Amniotic epithelial cell (primary cell): ENCODE results near the gene ZCCHC3.
"Not testable (repeated sequence)": the region's sequence is repeated elsewhere in the genome, so short reads cannot be mapped to it uniquely, and the experiment has no call there.

ENCODE experiments used
- DNase-seq: peaks from one replicate; pipeline ENCODE4 v3.0.0-alpha.2; 2010; ENCODE audit warnings: low read depth

The ZCCHC3 gene

GRCh38 chr20:313402-313801, 16.0 kb downstream of the ZCCHC3 start:
- no peak for DNase-seq

DNA sequence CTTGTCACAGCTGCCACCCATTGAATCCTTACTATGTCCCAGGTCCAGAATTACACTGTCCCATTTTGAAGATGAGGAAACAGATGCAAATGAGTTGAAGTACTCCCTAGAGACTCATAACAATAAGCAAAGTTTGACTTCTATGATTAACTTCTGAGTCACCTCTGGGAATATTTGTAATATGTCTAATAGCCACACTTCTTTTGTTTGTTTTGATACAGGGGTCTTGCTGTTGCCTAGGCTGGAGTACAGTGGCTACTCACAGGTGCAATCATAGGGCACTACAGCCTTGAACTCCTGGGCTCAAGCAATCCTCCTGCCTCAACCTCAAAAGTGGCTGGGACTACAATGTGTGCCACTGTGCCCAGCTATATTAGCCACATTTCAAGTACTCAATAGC, 16.6 kb downstream of the ZCCHC3 start:
- peak; percentile 62 for DNase-seq

DNA sequence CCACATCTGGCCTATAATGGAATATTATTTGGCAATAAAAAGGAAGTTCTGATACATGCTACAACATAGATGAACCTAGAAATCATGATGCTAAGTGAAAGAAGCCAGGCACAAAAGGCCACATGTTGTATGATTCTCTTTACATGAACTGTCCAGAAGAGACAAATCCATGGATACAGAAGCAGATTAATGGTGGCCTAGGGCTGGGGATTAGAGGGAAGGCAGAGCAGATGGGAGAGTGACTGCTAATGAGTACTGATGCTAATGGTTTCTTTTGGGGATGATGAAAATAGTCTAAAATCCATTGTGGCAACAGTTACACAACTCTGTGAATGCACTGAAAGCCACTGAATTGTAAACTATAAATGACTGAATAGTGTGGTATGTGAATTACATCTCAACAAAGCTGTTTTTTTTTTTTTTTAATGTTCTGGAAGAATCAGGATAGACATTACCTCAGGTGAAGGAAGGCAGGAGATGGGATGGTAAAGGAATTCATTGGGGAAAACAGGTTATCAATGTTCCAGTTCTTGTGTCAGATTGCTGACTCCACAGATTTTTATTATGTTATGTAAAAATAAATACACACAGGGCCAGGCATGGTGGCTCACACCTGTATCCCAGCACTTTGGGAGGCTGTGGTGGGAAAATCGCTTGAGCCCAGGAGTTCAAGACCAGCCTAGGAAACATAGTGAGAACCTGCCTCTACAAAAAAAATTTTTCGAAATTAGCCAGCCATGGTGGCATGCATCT, 19.1 kb downstream of the ZCCHC3 start:
- DNase-seq, result peak; percentile 82

DNA sequence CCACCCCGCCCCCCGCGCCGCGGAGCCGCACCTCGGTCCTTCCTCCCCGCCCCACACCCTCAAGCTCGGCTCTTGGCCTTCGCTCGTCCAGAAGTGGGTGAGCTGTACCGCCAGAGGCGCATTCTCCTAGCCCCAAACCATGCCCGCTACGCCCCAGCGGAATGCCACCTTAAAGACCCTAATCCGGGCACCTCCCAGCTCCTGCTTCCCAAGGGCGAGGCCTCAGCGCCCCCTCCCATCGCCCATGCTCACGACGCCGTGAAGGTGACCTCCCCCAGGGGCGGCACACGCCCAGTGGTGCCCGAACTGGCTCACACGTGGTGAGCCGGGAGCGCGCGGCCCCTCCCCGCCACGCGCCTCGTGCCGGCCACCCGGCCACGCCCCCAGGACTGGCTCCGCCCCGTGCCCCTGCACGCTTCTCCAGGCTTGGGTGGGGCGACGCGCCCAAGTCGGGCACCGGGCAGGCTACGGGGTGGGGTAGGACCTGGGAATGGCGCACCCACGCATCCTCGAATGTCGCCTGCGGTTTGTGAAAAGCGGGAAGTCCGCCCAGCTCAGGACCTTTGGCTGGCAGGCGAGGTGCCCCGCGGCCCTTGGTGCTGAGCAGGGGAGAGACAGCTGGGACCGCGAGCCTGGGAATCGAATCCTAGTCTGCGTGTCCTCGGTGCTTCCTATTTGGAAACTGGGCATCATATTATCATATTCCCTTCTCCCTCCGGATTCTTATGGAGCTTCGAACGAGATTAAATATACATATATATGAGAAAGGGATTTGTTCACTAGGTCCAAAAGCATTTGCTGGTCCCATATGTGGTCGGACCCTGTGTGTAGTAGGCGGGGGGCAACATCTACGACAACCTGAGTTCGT, 27.0 kb downstream of the ZCCHC3 start:
- DNase-seq, result peak; percentile 67

DNA sequence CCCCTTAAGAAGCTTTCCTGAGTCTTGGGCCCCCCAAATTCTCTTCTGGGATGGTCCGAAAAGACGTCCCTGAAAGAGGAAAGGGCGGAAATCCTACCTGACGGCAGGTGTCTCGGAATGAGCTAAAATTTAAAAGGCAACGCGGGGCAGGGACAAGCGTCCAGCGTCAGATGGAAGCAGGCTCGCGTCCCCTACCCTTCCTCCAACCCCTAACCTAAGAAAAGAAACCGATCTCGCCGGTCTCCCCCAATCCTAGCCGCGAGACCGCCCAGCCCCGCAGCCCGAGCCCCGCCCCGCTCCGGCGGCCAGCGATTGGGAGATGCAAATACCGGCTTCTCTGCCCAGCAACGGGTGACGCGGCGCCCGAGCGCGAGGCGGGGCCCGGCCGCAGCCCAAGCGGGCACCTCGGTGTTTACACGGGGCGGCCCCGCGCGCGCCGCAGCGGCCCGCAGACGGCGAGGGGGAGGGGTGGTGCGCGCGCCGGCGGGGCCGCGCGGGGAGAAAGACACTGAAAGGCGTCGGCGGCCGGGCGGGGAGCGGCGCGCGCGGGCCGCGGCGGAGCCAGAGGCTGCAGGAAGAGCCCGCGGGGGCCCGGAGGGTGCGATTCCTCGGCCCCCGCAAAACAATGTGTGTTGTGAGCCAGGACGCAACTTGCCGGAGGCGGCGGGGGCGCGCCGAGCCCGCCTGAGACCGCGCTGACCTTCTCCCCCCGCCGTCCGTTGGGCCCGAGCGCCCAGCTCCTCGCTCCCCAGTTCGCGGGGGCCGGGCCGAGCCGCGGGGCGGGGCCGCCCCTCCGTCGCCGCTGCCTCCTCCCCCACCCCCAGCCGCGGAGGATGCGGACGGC, 27.9 kb downstream of the ZCCHC3 start, which contains the start of gene SOX12:
TSS of gene SOX12 (plus strand) at position 508 of the 844 bp plus-strand sequence. CDS start 373 bp downstream, outside the sequence.
- peak; percentile 86 for DNase-seq

DNA sequence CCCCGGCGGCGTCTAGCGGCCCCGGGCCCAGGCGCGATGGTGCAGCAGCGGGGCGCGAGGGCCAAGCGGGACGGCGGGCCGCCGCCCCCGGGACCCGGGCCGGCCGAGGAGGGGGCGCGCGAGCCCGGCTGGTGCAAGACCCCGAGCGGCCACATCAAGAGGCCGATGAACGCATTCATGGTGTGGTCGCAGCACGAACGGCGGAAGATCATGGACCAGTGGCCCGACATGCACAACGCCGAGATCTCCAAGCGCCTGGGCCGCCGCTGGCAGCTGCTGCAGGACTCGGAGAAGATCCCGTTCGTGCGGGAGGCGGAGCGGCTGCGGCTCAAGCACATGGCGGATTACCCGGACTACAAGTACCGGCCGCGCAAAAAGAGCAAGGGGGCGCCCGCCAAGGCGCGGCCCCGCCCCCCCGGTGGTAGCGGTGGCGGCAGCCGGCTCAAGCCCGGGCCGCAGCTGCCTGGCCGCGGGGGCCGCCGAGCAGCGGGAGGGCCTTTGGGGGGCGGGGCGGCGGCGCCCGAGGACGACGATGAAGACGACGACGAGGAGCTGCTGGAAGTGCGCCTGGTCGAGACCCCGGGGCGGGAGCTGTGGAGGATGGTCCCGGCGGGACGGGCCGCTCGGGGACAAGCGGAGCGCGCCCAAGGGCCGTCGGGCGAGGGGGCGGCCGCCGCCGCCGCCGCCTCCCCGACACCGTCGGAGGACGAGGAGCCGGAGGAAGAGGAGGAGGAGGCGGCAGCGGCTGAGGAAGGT, 28.7 kb downstream of the ZCCHC3 start:
- DNase-seq, result peak; percentile 63

- no peak for DNase-seq
Measured at GRCh38 chr20:326645-327185, 29.3 kb downstream of the ZCCHC3 start.

DNA sequence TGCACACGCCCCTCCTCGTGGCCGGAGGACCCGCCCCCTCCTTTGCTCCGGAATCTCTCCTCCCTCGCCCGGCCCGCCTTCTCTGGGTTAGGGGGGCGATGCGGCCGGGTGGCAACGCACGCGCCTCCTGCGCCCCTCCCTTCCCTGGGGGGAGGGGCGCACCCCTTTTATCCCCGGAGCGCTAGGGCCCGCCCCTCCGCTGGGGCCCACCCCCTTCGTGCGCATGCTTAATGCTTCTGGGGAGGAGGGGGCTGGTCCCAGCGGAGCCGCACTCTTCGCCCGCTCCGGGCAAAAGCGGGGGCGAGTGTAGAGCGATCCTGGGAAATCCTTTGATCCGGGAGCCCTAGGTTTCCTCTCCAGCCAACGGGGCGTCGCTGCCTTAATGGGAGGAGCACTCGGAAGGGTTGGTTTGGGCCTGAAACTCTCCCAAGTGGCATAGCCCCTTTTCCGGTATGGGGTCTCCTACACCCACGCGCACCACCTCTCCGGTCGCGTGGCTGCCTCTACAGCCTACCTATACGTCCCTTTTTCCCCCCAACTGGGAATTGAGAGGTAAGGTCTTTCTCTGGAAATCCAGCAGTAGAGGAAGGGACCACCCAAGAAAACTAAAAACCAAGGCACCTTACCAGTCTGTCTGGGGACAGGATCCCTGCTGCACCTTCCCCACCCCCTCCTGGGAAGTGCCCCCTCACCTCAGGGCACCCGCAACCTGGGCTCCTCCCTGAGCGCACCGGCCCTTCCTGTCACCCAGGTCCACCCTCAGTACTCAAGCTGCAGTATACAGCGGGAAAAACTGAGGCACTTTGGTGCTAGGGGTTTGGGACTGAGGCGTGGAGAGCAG, 30.0 kb downstream of the ZCCHC3 start:
- peak; percentile 91 for DNase-seq

- no peak for DNase-seq
Measured at GRCh38 chr20:328027-328974, 30.9 kb downstream of the ZCCHC3 start.

- DNase-seq, result no peak
Measured at GRCh38 chr20:328975-329695, 31.8 kb downstream of the ZCCHC3 start.

GRCh38 chr20:329851-330232, 32.5 kb downstream of the ZCCHC3 start:
- no peak for DNase-seq

- peak; percentile 73 for DNase-seq
Measured at GRCh38 chr20:330233-331149, 33.1 kb downstream of the ZCCHC3 start.

DNA sequence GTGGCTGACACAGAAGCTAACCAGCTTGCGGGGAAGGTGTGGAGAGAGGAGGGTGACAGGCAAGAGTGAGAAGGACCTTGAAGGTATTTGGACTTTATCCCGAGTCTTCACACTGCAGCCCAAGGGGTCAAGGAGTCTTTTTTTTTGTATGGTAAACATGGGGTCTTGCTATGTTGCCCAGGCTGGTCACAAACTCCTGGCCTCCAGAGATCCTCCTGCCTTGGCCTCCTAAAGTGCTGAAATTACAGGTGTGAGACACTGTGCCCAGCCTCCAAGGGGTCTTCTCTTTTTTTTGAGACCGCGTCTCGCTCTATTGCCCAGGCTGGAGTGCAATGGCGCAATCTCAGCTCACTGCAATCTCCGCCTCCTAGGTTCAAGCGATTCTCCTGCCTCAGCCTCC, 37.2 kb downstream of the ZCCHC3 start:
- no peak for DNase-seq

GRCh38 chr20:336040-336439, 38.7 kb downstream of the ZCCHC3 start:
- DNase-seq, result not testable (repeated sequence)

DNA sequence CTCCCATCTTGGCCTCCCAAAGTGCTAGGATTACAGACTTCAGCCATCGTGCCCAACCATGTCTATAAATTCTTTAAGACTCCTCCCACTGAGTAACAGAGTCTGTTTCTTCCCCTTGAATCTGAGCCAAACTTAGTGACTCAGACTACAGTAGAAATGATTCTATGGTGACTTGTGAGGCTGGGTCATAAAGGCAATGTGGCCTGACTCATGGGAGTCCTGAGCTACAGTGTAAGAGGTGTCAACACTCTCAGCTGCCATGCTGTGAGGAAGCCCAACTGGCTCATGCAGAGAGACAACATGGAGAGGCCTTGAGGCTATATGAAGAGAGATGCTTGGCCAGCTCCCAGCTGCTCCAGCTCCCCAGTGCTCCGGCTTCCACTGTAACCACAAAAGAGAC, 44.3 kb downstream of the ZCCHC3 start:
- DNase-seq, result peak; percentile 87

- DNase-seq, result no peak
Measured at GRCh38 chr20:343107-343506, 45.7 kb downstream of the ZCCHC3 start.

DNA sequence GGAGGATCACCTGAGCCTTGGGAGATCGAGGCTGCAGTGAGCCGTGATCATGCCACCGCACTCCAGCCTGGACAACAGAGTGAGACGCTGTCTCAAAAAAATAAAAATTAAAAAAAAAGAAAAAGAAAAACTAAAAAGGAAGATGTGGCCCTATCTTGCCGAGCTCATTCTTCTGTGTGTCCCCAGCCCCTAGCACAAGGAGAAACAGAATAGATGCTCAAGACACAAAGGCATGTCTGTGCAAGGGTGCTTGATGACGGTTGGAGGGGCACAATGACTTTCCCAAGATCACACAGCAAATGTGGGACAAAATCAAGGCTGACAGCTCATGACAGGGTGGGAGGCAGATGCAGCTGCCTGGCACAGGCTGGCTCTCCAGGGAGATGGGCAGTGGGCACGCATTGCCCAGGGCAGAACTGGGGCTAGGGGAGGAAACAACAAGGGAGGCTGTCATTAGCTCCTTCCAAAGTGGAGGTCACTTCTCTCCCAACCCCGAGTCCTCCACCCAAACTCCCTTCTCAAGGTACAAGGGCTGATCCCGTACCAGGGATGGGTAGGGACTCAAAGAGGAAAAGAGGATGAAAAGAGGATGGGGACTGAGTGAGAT, 48.8 kb downstream of the ZCCHC3 start:
- no peak for DNase-seq
